Parathyroid adenoma (tissue), 2 donors: ENCODE results near the gene YPEL5.

Source experiments
- H2AFZ ChIP-seq: fragments of 300-600 bp; sonication (generic); one replicate; pipeline ENCODE4 v1.7.0; 2017; ENCODE audit warnings: antibody characterized with exemption, mild to moderate bottlenecking
- H3K27ac ChIP-seq: fragments of 300-600 bp; sonication (generic); one replicate; pipeline ENCODE4 v1.7.0; 2017
- H3K27me3 ChIP-seq: fragments of 300-600 bp; sonication (generic); one replicate; pipeline ENCODE4 v1.7.0; 2017; ENCODE audit warnings: low read length; ENCODE audit not compliant: control insufficient read depth, insufficient read depth
- H3K36me3 ChIP-seq: fragments of 300-600 bp; sonication (generic); one replicate; pipeline ENCODE4 v1.7.0; 2017; ENCODE audit warnings: low read length; ENCODE audit not compliant: control insufficient read depth, insufficient read depth
- H3K4me1 ChIP-seq: fragments of 300-600 bp; sonication (generic); one replicate; pipeline ENCODE4 v1.7.0; 2017; ENCODE audit warnings: control low read depth
- H3K4me2 ChIP-seq: fragments of 300-600 bp; sonication (generic); one replicate; pipeline ENCODE4 v1.7.0; 2017; ENCODE audit warnings: low read length
- H3K4me3 ChIP-seq: fragments of 300-600 bp; sonication (generic); one replicate; pipeline ENCODE4 v1.7.0; 2017; ENCODE audit warnings: low read depth, low read length
- H3K79me2 ChIP-seq: fragments of 300-600 bp; sonication (generic); one replicate; pipeline ENCODE4 v1.7.0; 2017; ENCODE audit warnings: control low read depth
- H3K9ac ChIP-seq: fragments of 300-600 bp; sonication (generic); one replicate; pipeline ENCODE4 v1.7.0; 2017; ENCODE audit warnings: mild to moderate bottlenecking
- H3K9me3 ChIP-seq: fragments of 300-600 bp; sonication (generic); one replicate; pipeline ENCODE4 v1.7.0; 2017; ENCODE audit warnings: low read length; ENCODE audit not compliant: control insufficient read depth
- TF ChIP-seq, protein P1 (sequence below): fragments of 300-600 bp; sonication (generic); IDR thresholded peaks from one replicate; pipeline ENCODE4 v1.7.0; 2017; ENCODE audit warnings: antibody characterized with exemption, mild to moderate bottlenecking
- donor health status: primary hyperparathyroidism.

Gene YPEL5

DNA sequence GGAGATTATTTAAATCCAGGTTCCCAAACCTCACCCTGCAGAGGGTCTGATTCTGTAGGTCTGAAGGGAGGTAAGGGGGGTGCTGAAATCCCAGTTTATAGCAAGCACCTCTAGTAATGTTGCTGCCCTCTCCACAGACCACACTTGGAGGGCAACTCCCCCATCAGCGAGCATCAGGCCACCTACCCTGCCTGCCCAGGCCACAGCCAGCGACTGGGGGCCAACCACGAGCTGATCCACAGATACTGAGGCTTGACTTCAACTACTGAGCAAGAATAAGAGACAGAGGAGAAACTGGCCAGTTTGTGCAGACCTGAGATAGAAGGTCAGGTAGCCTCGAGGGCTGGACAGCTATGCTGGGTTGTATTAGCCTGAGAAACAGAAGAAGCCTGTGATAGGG lies 48.2 kb downstream of the YPEL5 start:
- Histone ChIP-seq H3K27me3 (no peaks in the 10 kb centered on the region), H3K4me3 (no peak overlapping the region), H3K27ac (no peak overlapping the region), H3K4me2 (no peak overlapping the region), H3K9ac (no peak overlapping the region), H2AFZ (no peak overlapping the region), H3K79me2 (no peaks in the 10 kb centered on the region), H3K36me3 (no peaks in the 10 kb centered on the region), H3K4me1 (no peaks in the 10 kb centered on the region), H3K9me3 (no peaks in the 10 kb centered on the region)
- TF ChIP-seq, protein P1, sequence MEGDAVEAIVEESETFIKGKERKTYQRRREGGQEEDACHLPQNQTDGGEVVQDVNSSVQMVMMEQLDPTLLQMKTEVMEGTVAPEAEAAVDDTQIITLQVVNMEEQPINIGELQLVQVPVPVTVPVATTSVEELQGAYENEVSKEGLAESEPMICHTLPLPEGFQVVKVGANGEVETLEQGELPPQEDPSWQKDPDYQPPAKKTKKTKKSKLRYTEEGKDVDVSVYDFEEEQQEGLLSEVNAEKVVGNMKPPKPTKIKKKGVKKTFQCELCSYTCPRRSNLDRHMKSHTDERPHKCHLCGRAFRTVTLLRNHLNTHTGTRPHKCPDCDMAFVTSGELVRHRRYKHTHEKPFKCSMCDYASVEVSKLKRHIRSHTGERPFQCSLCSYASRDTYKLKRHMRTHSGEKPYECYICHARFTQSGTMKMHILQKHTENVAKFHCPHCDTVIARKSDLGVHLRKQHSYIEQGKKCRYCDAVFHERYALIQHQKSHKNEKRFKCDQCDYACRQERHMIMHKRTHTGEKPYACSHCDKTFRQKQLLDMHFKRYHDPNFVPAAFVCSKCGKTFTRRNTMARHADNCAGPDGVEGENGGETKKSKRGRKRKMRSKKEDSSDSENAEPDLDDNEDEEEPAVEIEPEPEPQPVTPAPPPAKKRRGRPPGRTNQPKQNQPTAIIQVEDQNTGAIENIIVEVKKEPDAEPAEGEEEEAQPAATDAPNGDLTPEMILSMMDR, result no peak

DNA sequence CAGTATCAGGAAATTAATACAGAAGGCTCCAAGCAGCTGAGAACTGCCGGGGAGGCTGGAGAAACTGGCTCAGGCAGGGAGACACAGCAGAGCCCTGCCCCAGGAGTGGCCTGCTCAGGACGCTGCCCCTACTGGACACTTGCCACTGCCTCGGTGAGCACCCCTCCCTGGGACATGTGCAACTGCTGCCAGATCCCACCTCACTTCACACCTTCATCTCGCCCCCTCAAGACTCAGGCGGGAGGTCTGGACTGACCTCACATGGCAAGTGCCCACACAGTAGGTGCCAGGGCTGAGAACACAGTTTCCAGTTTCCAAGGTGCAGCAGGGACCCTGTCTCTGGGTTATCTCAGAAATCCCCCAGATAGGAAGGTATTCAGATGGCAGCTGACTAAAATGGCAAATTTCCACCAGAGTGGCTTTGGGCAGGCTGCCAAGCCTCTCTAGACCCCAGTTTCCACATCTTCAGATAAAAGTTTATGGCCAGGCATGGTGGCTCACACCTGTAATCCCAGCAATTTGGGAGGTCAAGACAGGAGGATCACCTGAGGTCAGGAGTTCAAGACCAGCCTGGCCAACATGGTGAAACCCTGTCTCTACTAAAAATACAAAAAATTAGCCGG lies 50.9 kb downstream of the YPEL5 start:
- Histone ChIP-seq H3K27me3 (no peaks in the 10 kb centered on the region), H3K4me3 (no peak overlapping the region), H3K36me3 (no peaks in the 10 kb centered on the region), H3K27ac (no peak overlapping the region), H3K79me2 (no peaks in the 10 kb centered on the region), H3K4me1 (no peaks in the 10 kb centered on the region), H2AFZ (no peak overlapping the region), H3K9me3 (no peaks in the 10 kb centered on the region), H3K9ac (no peak overlapping the region), H3K4me2 (no peak overlapping the region)
- TF ChIP-seq, protein P1, result no peak

DNA sequence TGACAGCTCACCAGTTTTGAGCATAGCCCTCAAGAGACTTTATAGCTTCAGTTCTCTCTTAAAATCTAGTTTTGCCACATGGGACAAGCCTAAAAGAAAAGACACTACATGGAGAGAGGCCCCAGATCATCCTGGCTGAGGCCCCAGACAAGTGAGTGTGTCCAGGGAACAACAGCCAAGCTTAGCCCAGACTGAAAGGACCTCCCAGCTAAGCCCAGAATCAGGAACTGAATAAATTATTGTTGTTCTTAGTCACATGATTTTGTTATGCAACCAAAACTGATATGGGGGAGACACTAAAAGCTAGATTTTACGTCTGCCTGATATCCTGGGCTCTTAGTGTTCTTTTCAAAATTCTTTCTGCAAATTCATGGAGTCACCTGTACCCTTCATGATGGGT lies 55.2 kb downstream of the YPEL5 start:
- no peak overlapping the region for H3K27ac ChIP-seq

DNA sequence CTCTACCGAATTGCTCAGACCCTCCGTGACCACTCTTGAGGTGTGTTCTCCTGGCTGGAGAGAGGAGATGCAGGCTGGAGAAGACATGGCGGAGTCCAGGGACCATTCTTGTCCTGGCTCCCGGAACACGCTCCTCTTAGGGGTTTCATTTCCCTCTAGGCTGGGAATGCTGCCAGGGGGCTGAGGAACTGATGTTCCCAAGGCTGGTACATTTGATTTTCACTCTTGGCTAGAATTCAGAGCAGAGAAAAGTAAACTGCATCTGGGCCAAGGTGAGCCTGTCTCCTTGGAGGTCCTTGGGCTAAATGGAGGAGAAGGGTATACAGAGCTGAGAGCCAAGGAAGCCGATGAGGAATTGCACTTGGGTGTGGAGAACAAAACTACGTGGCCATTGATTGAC lies 56.3 kb downstream of the YPEL5 start:
- Histone ChIP-seq H3K9ac (no peak overlapping the region), H2AFZ (no peak overlapping the region), H3K4me1 (no peaks in the 10 kb centered on the region), H3K9me3 (no peaks in the 10 kb centered on the region), H3K27me3 (no peaks in the 10 kb centered on the region), H3K79me2 (no peaks in the 10 kb centered on the region), H3K4me3 (no peak overlapping the region), H3K4me2 (no peak overlapping the region), H3K36me3 (no peaks in the 10 kb centered on the region), H3K27ac (no peak overlapping the region)
- TF ChIP-seq, protein P1, result no peak

More for the DNA sequence above, 55.2 kb downstream of the YPEL5 start:
- TF ChIP-seq, protein P1, result no peak
- Histone ChIP-seq H3K9me3 (no peaks in the 10 kb centered on the region), H2AFZ (no peak overlapping the region), H3K4me2 (no peak overlapping the region), H3K79me2 (no peaks in the 10 kb centered on the region), H3K36me3 (no peaks in the 10 kb centered on the region), H3K4me1 (no peaks in the 10 kb centered on the region), H3K4me3 (no peak overlapping the region), H3K9ac (no peak overlapping the region), H3K27me3 (no peaks in the 10 kb centered on the region)

DNA sequence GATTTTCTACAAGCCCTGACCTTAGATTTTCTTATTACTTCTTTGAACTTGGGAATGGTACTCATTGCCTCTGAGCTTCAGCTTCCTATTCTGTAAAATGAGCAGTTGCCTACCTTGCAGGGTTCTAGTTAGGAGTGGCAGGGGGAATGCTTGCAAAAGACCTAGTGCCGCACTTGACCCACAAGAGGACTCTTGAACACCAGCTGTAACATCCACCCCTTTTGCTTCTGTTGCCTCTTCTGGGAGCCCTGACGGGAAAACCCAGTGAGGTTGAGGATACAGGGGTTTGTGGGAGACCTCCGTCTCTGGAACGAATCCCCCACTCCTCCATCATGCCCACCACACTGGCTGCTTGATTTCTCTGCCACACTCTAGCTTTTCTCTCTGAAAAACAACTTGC lies 57.5 kb downstream of the YPEL5 start:
- Histone ChIP-seq H3K27me3 (no peaks in the 10 kb centered on the region), H3K4me1 (no peaks in the 10 kb centered on the region), H3K9me3 (no peaks in the 10 kb centered on the region), H3K79me2 (no peaks in the 10 kb centered on the region), H2AFZ (no peak overlapping the region), H3K9ac (no peak overlapping the region), H3K4me3 (no peak overlapping the region), H3K36me3 (no peaks in the 10 kb centered on the region), H3K4me2 (no peak overlapping the region), H3K27ac (no peak overlapping the region)
- TF ChIP-seq, protein P1, result no peak
